ENCODE results near the gene RAB11FIP3. TPM values are rescaled to one million over a fixed set of nuclear protein-coding genes. Genes with fewer than 3 reads are reported as not detected.
A peak's percentile ranks its signal among the peaks of the same experiment; 100 is the strongest.

The RAB11FIP3 gene
- total RNA-seq, 4 donors from 2014 or later = 20.7 to 62.5 (median 29.1) TPM

DNA sequence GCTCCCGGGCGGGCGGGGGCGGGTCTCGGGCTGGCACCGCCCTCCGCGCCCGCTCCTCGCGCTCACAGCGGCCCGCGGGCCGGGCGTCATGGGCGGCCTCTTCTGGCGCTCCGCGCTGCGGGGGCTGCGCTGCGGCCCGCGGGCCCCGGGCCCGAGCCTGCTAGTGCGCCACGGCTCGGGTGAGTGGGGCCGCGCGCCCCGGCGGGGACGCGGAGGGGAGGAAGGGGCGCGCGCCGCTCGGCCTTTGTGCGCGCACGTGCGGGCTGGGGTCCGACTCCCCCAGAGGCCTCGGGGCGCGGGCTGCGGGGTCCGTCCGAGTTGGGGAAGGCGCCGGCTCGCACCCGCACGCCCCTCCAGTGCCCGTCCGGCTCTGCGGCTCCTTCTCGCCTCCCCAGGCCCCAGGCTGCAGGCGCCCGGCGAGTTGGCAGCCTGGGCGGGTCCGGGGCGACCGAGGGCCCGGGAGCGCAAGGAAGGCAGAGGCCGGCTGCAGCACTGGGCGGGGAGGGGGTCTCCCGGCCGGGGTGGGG, 28.3 kb upstream of the RAB11FIP3 start, which contains the start of gene NME4:
Gene NME4, plus strand, starts transcription at position 65 of the 527 bp plus-strand sequence. Its CDS starts 24 bp downstream, at position 89.
- no peaks in the 10 kb centered on the region for H3K9me3 ChIP-seq
- H3K4me1 ChIP-seq = peaks cover 28% of the 10 kb centered on the region
- DNase-seq (ENCODE audit: low spot score in 2 of 2) = no peak
- TF ChIP-seq POLR2AphosphoS5 (IDR thresholded peaks at IDR 0.05) = no peak
- no peak for TF ChIP-seq POLR2A (IDR thresholded peaks at IDR 0.05)
- no peak for TF ChIP-seq EP300 (IDR thresholded peaks at IDR 0.05)
- TF ChIP-seq, protein P1, sequence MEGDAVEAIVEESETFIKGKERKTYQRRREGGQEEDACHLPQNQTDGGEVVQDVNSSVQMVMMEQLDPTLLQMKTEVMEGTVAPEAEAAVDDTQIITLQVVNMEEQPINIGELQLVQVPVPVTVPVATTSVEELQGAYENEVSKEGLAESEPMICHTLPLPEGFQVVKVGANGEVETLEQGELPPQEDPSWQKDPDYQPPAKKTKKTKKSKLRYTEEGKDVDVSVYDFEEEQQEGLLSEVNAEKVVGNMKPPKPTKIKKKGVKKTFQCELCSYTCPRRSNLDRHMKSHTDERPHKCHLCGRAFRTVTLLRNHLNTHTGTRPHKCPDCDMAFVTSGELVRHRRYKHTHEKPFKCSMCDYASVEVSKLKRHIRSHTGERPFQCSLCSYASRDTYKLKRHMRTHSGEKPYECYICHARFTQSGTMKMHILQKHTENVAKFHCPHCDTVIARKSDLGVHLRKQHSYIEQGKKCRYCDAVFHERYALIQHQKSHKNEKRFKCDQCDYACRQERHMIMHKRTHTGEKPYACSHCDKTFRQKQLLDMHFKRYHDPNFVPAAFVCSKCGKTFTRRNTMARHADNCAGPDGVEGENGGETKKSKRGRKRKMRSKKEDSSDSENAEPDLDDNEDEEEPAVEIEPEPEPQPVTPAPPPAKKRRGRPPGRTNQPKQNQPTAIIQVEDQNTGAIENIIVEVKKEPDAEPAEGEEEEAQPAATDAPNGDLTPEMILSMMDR (IDR thresholded peaks at IDR 0.05) = no peak
- peaks cover 3% of the 10 kb centered on the region for H3K36me3 ChIP-seq
- H3K27ac ChIP-seq = peak within 1 kb of the TSS; percentile 86
- WGBS = 0% methylated on average over 6 of the region's 75 CpGs
- no peaks in the 10 kb centered on the region for H3K27me3 ChIP-seq
- peak within 1 kb of the TSS; percentile 74 for H3K4me3 ChIP-seq

DNA sequence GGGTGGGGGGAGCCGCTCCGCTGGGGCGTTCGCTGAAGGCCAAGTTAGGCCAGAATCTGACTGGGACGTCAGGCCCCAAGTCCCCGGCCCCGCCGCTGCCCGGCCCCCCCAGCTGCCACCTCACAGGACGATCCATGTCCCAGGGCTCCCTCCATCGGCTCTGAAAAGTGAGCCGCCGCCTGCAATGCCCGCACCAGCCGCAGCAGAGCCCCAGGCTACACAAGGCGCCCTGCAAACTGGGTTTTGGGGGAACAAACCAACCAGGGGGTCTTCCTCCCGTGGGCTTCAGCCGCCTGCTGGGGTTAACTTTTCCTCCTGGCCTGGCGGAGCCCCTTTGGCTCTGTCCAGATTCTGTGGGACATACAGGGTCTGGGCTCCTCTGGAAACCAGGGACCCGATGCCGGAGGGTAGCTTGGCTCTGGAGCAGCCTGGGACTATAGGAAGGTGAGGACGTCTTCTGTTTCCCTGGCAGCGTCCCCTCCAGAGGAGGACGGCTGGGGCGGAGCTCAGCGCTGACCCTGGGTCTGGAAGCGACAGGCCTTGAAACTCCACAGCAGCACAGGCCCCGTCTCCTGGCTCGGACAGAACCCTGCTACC, 27.6 kb upstream of the RAB11FIP3 start:
- peaks cover 3% of the 10 kb centered on the region for H3K36me3 ChIP-seq
- no peaks in the 10 kb centered on the region for H3K9me3 ChIP-seq
- TF ChIP-seq, protein P1 (IDR thresholded peaks at IDR 0.05) = peak in 1 of 2 donors; percentile 32
- no peak for TF ChIP-seq EP300 (IDR thresholded peaks at IDR 0.05)
- 84% methylated on average over 6 of the region's 29 CpGs for WGBS
- peak overlapping the region; percentile 86 for H3K27ac ChIP-seq
- DNase-seq (ENCODE audit: low spot score in 2 of 2) = peak; percentile 90 to 92
- no peaks in the 10 kb centered on the region for H3K27me3 ChIP-seq
- H3K4me3 ChIP-seq = peak overlapping the region; percentile 74
- peaks cover 31% of the 10 kb centered on the region for H3K4me1 ChIP-seq

DNA sequence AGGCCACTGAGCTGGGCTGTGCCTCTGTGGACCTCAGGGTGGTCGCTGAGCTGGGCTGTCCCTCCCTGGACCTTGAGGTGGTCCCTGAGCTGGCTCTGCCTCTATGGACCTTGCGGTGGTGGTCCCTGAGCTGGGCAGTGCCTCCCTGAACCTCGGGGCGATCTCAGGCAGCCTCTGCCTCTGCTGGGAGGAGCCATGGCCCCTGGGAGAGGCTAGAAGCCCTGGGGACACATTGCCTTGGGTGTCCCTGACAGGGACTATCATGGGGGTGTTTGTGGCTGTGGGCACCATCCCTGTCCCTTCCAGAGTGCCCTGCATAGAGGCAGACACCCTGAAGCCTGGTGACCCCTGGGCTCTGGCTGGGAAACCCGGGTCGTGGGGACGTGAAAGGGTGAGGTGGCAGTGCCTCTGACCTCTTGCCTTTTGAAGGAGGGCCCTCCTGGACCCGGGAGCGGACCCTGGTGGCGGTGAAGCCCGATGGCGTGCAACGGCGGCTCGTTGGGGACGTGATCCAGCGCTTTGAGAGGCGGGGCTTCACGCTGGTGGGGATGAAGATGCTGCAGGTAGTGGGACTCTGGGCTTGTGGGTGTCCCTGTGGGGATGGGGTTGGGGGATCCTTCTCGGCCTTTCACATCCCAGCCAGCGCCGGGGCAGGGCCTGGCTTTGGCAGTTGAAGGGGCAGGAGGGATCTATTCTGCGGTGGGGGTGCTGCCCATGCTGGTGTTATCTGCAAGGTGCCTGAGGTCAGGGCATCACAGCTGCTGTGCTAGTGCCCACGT, 26.7 kb upstream of the RAB11FIP3 start:
- peaks cover 31% of the 10 kb centered on the region for H3K4me1 ChIP-seq
- H3K4me3 ChIP-seq = no peak overlapping the region
- peaks cover 3% of the 10 kb centered on the region for H3K36me3 ChIP-seq
- WGBS = 86% methylated on average over 20 of the region's 24 CpGs
- no peaks in the 10 kb centered on the region for H3K9me3 ChIP-seq
- no peak for DNase-seq (ENCODE audit: low spot score in 2 of 2)
- no peaks in the 10 kb centered on the region for H3K27me3 ChIP-seq
- TF ChIP-seq, protein P1 (IDR thresholded peaks at IDR 0.05) = no peak
- TF ChIP-seq POLR2A (IDR thresholded peaks at IDR 0.05) = no peak
- no peak for TF ChIP-seq EP300 (IDR thresholded peaks at IDR 0.05)
- TF ChIP-seq POLR2AphosphoS5 (IDR thresholded peaks at IDR 0.05) = no peak
- H3K27ac ChIP-seq = no peak overlapping the region

DNA sequence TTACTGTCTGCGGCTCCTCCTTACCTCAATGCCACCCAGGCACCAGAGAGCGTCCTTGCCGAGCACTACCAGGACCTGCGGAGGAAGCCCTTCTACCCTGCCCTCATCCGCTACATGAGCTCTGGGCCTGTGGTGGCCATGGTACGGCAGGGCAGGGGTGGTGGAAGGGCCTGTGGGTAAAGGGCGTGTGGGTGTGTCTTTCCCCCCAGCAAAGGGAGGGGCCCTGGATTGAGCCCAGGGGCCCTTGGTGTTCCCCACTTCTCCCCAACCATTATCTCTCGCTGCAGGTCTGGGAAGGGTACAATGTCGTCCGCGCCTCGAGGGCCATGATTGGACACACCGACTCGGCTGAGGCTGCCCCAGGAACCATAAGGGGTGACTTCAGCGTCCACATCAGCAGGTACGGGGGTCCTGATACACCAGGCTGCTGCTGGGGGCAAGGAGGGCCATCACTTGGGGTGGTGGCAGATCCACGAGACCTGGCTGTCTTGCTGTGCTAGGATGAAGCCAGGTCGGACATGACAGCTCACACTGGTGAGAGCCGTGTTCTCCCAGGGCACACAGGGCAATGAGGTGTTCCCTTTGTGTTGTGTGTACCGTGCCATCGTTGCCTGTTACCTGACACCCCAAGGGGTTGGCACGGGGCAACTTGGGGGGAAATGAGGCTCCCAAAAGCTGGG, 26.0 kb upstream of the RAB11FIP3 start:
- no peak overlapping the region for H3K4me3 ChIP-seq
- H3K27ac ChIP-seq = no peak overlapping the region
- no peak for DNase-seq (ENCODE audit: low spot score in 2 of 2)
- no peak for TF ChIP-seq EP300 (IDR thresholded peaks at IDR 0.05)
- no peak for TF ChIP-seq POLR2A (IDR thresholded peaks at IDR 0.05)
- TF ChIP-seq, protein P1 (IDR thresholded peaks at IDR 0.05) = no peak
- no peak for TF ChIP-seq POLR2AphosphoS5 (IDR thresholded peaks at IDR 0.05)
- no peaks in the 10 kb centered on the region for H3K9me3 ChIP-seq
- peaks cover 3% of the 10 kb centered on the region for H3K36me3 ChIP-seq
- no peaks in the 10 kb centered on the region for H3K27me3 ChIP-seq
- 72% methylated on average over 11 of the region's 22 CpGs for WGBS
- peaks cover 31% of the 10 kb centered on the region for H3K4me1 ChIP-seq
